GM12801 (cell line): ENCODE results near the gene ICA1.

Source experiments
- TF ChIP-seq, protein P1 (sequence below): IDR thresholded peaks from one replicate; pipeline ENCODE4 v1.5.1; 2011; ENCODE audit warnings: control low read depth; ENCODE audit not compliant: insufficient read length; ENCODE audit errors: extremely low read depth

The ICA1 gene

DNA sequence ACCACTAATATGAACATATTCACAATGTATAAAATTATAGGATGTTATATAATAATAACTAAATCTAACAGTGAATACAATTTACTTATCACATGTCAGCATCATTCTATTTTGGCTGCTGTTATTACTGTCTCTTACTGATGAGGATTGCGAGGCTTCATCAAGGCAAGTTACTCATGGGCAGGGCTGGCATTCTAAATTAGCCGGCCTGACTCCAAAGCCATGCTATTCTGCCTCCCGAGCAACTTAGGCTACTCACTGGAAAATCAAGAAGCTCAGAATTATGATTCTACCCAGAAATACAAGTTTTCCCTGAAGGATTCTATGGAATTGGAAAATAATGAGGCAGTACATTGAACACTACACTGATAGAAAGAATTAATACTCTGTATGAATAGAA lies 101.7 kb downstream of the ICA1 start:
- TF ChIP-seq, protein P1, sequence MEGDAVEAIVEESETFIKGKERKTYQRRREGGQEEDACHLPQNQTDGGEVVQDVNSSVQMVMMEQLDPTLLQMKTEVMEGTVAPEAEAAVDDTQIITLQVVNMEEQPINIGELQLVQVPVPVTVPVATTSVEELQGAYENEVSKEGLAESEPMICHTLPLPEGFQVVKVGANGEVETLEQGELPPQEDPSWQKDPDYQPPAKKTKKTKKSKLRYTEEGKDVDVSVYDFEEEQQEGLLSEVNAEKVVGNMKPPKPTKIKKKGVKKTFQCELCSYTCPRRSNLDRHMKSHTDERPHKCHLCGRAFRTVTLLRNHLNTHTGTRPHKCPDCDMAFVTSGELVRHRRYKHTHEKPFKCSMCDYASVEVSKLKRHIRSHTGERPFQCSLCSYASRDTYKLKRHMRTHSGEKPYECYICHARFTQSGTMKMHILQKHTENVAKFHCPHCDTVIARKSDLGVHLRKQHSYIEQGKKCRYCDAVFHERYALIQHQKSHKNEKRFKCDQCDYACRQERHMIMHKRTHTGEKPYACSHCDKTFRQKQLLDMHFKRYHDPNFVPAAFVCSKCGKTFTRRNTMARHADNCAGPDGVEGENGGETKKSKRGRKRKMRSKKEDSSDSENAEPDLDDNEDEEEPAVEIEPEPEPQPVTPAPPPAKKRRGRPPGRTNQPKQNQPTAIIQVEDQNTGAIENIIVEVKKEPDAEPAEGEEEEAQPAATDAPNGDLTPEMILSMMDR: no peak

DNA sequence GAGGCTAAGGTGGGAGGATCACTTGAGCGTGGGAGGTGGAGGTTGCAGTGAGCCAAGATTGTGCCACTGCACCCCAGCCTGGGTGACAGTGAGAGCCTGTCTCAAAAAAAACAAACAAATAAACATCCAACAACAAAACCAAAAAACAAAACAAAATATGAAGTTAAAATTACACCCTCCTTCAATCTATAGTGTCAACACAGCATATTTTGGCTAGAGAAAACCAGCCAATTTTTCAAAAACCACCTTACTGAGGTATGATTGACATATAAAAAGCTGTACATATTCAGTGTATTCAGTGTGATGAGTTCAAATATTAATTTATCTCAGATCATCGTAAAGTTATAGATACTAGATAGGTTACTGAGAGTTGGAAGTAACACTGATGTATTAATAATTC lies 102.4 kb downstream of the ICA1 start:
- TF ChIP-seq, protein P1: no peak

DNA sequence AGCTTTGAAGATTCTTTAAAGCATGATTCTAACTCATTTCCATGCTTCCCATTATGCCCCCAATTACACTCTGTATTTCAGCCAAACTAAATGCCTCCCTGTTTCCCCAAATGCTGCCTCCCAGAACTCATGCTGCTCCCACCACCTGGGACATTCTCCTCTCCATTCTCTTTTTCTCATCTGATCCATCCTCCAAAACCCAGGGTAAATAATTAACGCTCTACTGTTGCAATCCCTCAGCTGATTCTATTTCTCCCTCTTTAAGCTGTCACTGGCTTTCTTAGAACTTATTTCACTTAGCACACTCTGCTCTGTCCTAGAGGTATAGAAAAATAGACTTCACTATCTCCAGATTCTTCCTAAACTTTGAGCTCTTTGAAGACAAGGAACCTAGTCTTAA lies 104.7 kb downstream of the ICA1 start:
- TF ChIP-seq, protein P1: no peak

DNA sequence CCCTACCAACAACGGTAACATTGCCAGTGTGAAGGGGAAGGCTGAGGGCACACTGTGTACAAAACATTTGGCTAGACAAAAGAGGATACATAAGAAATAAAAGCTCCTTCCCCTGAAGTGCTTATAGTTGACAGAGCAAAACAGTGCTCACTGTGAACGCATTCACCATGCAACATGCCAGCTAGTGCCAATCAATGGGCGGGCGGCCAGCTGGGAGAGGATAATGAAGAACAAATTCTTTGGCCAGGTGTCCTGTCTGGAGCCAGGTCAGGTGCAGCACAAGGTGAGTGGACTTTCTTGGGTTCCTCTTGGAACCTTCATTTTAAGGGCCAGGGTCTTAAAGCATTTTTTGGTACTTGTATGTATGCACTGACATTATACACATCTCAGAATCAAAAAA lies 106.1 kb downstream of the ICA1 start:
- TF ChIP-seq, protein P1: no peak

DNA sequence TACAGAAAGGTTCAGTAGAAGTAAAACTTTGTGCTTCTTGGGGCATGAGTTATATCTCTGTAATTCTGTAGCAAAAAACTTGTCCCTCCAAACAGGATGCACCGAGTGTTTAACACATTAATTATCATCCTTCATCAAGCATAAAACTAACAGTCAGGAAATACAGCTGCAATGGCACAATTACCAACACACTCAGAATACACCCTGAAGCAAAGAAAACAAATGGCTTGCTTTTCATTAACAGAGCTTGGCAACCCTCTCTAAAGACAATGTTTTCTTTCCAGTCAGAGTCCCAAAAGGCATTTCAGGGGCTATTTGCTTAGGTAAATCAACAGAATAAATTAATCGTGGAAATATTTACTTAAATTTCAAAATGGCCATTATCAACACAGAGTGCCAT lies 107.7 kb downstream of the ICA1 start:
- TF ChIP-seq, protein P1: no peak

DNA sequence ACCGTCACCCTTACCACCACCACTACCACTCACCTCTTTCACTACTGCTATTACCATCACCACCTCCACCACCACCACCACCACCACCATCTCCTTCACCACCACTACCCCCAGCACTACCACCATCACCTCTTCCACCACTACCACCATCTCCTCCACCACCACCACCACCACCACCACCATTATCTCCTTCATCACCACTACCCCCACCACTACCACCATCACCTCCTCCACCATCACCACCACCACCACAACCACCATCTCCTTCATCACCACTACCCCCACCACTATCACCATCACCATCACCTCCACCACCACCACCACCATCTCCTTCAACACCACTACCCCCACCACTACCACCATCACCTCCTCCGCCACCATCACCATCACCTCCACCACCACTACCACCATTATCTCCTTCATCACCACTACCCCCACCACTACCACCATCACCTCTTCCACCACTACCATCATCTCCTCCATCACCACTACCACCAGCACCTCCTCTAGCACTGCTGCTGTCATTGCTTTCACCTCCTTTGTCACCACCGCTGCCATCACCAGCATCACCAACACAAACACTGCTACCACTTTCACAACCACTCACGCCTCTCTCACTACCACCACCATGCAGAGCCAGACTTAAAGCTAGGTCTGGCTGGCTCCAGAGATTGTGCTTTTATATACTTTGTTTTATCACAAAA lies 109.3 kb downstream of the ICA1 start:
- TF ChIP-seq, protein P1: no peak

DNA sequence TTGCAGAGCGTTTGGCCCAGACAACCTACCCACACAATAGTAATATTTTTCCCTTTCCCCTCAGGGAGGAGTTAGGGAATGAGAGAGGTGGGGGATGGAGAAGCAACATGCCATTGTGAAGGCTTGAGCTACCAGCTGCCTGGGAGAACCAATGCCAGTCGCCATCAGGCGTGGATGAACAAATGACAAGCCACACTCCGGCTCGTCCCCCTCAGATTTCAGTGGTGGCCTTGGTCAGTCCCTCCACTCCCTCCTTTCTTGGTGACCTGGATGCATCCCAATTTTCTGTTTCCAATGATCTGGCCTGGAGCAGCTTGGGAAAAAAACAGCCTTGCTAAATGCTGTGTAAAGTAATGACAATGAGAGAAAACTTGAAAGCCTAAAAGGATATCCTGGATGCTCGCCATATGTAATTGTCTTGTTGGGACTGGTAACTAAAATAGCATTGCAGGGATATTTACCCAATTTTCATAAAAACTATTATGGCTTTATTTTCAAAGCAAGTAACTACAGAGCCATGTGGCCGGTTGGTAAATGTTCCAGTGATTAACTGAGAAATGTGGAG lies 110.7 kb downstream of the ICA1 start:
- TF ChIP-seq, protein P1: no peak
